Liver (tissue), 9 donors: ENCODE data around the gene SLC12A2. TPM values are rescaled to one million over a fixed set of nuclear protein-coding genes. Genes with fewer than 3 reads are reported as not detected.

Experiments used
- DNase-seq: peaks from one replicate; pipeline ENCODE4 v3.0.0-alpha.2; 2017; ENCODE audit warnings: low spot score
- H3K27ac ChIP-seq, 2 donors: one replicate each; pipeline ENCODE4 v1.7.0; 2013; ENCODE audit warnings: inconsistent platforms in 2 of 2, low read length in 2 of 2, control low read depth in 1 of 2, low read depth in 1 of 2, mild to moderate bottlenecking in 1 of 2
- H3K27me3 ChIP-seq, 4 donors: one replicate each; pipeline versions ENCODE4 v1.6.1 to v1.7.0; 2013; ENCODE audit warnings: low read length in 3 of 4, inconsistent platforms in 1 of 4, mild to moderate bottlenecking in 1 of 4, moderate library complexity in 1 of 4; ENCODE audit not compliant: control insufficient read depth in 4 of 4, insufficient read depth in 4 of 4
- H3K36me3 ChIP-seq, 4 donors: one replicate each; pipeline versions ENCODE4 v1.6.1 to v1.7.0; 2013; ENCODE audit warnings: low read length in 3 of 4, mild to moderate bottlenecking in 3 of 4, low read depth in 1 of 4, moderate library complexity in 1 of 4; ENCODE audit not compliant: control insufficient read depth in 4 of 4, insufficient read depth in 3 of 4
- H3K4me1 ChIP-seq, 4 donors: one replicate each; pipeline versions ENCODE4 v1.6.1 to v1.7.0; 2013; ENCODE audit warnings: low read length in 3 of 4, mild to moderate bottlenecking in 3 of 4, moderate library complexity in 1 of 4; ENCODE audit not compliant: control insufficient read depth in 4 of 4, insufficient read depth in 4 of 4
- H3K4me3 ChIP-seq, 3 donors: one replicate each; pipeline versions ENCODE4 v1.6.1 to v1.7.0; 2013; ENCODE audit warnings: low read length in 3 of 3, control low read depth in 1 of 3, low read depth in 1 of 3, mild to moderate bottlenecking in 1 of 3
- H3K9ac ChIP-seq, 2 donors: one replicate each; pipeline ENCODE4 v1.7.0; 2013; ENCODE audit warnings: low read length in 2 of 2, mild to moderate bottlenecking in 2 of 2, moderate library complexity in 2 of 2, control low read depth in 1 of 2, low read depth in 1 of 2
- H3K9me3 ChIP-seq, 4 donors: one replicate each; pipeline versions ENCODE4 v1.6.1 to v1.7.0; 2013; ENCODE audit warnings: low read length in 3 of 4; ENCODE audit not compliant: control insufficient read depth in 4 of 4
- CTCF ChIP-seq: fragments of 150-350 bp; IDR thresholded peaks from 2 replicates; pipeline ENCODE4 v1.5.1; 2017; ENCODE audit warnings: improper control_type of control experiment, low read depth, low read length; ENCODE audit not compliant: missing input control
- EGR1 ChIP-seq, 2 donors: IDR thresholded peaks; 2 replicates each; pipeline ENCODE4 v1.6.1; 2016 to 2018; ENCODE audit warnings: antibody characterized with exemption in 2 of 2, low read depth in 2 of 2
- FOXA2 ChIP-seq: IDR thresholded peaks from 2 replicates; pipeline ENCODE4 v1.6.1; 2016; ENCODE audit warnings: antibody characterized with exemption
- GABPA ChIP-seq, 2 donors: IDR thresholded peaks in 1 of 2; conservative IDR thresholded peaks in 1 of 2; 2 replicates each; pipeline ENCODE4 v1.6.1; 2016; ENCODE audit warnings: antibody characterized with exemption in 2 of 2, mild to moderate bottlenecking in 1 of 2, moderate library complexity in 1 of 2
- HNF4A ChIP-seq, 2 donors: conservative IDR thresholded peaks; 2 replicates each; pipeline ENCODE4 v1.6.1; 2016; ENCODE audit warnings: antibody characterized with exemption in 2 of 2, mild to moderate bottlenecking in 2 of 2
- HNF4G ChIP-seq: IDR thresholded peaks from 2 replicates; pipeline ENCODE4 v1.6.1; 2016; ENCODE audit warnings: antibody characterized with exemption
- REST ChIP-seq: IDR thresholded peaks from 2 replicates; pipeline ENCODE4 v1.6.1; 2016; ENCODE audit warnings: antibody characterized with exemption, mild to moderate bottlenecking
- RXRA ChIP-seq, 2 donors: IDR thresholded peaks; 2 replicates each; pipeline ENCODE4 v1.6.1; 2017 to 2018; ENCODE audit warnings: antibody characterized with exemption in 2 of 2, mild to moderate bottlenecking in 1 of 2
- SP1 ChIP-seq: IDR thresholded peaks from 2 replicates; pipeline ENCODE4 v1.6.1; 2018; ENCODE audit warnings: antibody characterized with exemption, mild to moderate bottlenecking
- TAF1 ChIP-seq: conservative IDR thresholded peaks from 2 replicates; pipeline ENCODE4 v1.6.1; 2016; ENCODE audit warnings: antibody characterized with exemption, mild to moderate bottlenecking
- WGBS: extraction: QIAGEN DNeasy Blood & Tissue Kit; methylation state at CpG from one replicate; pipeline ENCODE4 v1.1.7; 2013; 5-methylcytosine and 5-hydroxymethylcytosine counted together
- polyA plus RNA-seq, 2 donors: library from polyadenylated mRNA; stranded (reverse) in 1 of 2; unstranded in 1 of 2; fragments of 200-250 nt in 1 of 2; fragments of >200 nt in 1 of 2; fragmentation: Nextera tagmentation in 1 of 2; extraction: Ambion mirVana in 1 of 2; gene quantifications; one replicate each; pipeline versions ENCODE4 v1.2.1 to v1.2.3, GENCODE V29; 2013 to 2015
- total RNA-seq, 2 donors: library from RNA; depleted of rRNA; stranded (reverse); fragments of >200 nt; gene quantifications; one replicate each; pipeline ENCODE4 v1.2.3, GENCODE V29; 2014
- TF ChIP-seq, protein P1 (sequence below): IDR thresholded peaks from 2 replicates; pipeline ENCODE4 v1.6.1; 2016; ENCODE audit warnings: antibody characterized with exemption
- donor health status: healthy.
- donor health status: healthy.
- donor health status: healthy.
- donor health status: healthy.
- donor health status: healthy.

SLC12A2 gene
- total and polyA plus RNA-seq, 4 donors = 2.5 to 10.9 (median 5.7) TPM

- no peak overlapping the region for H3K9ac ChIP-seq
- no peaks in the 10 kb centered on the region for H3K36me3 ChIP-seq
- H3K4me1 ChIP-seq = no peaks in the 10 kb centered on the region
- TF ChIP-seq HNF4A (conservative IDR thresholded peaks at IDR 0.05) = no peak
- TF ChIP-seq FOXA2 = no peak
- TF ChIP-seq CTCF = no peak
- TF ChIP-seq RXRA (IDR thresholded peaks at IDR 0.05) = no peak
- TF ChIP-seq, protein P1, sequence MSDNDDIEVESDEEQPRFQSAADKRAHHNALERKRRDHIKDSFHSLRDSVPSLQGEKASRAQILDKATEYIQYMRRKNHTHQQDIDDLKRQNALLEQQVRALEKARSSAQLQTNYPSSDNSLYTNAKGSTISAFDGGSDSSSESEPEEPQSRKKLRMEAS = no peak
- TF ChIP-seq SP1 = no peak
- no peak for TF ChIP-seq REST
- TF ChIP-seq TAF1 = no peak
- no peak for TF ChIP-seq EGR1 (IDR thresholded peaks at IDR 0.05; ENCODE audit: low read depth in 2 of 2)
- no peaks in the 10 kb centered on the region for H3K27me3 ChIP-seq
- H3K27ac ChIP-seq = no peak overlapping the region
- DNase-seq = no peak
- no peaks in the 10 kb centered on the region for H3K9me3 ChIP-seq
- WGBS = 90% methylated on average over 1 of the region's 1 CpG
- no peak overlapping the region for H3K4me3 ChIP-seq
These were observed 60.9 kb downstream of the SLC12A2 start for GRCh38 chr5:128144491-128144890.

GRCh38 chr5:128146671-128147070, 63.1 kb downstream of the SLC12A2 start:
- 92% methylated on average over 2 of the region's 2 CpGs for WGBS
- no peak overlapping the region for H3K27ac ChIP-seq
- no peaks in the 10 kb centered on the region for H3K4me1 ChIP-seq
- no peaks in the 10 kb centered on the region for H3K27me3 ChIP-seq
- no peak for TF ChIP-seq CTCF
- no peak for TF ChIP-seq GABPA (IDR thresholded peaks at IDR 0.05 in 1 of 2, conservative IDR thresholded peaks at IDR 0.05 in 1 of 2)
- TF ChIP-seq HNF4A (conservative IDR thresholded peaks at IDR 0.05) = no peak
- TF ChIP-seq FOXA2 = no peak
- TF ChIP-seq HNF4G = no peak
- no peak for TF ChIP-seq TAF1
- H3K9ac ChIP-seq = no peak overlapping the region
- no peaks in the 10 kb centered on the region for H3K9me3 ChIP-seq
- no peak for DNase-seq
- H3K4me3 ChIP-seq = no peak overlapping the region
- H3K36me3 ChIP-seq = no peaks in the 10 kb centered on the region
